GM21360 (cell line): ENCODE results near the gene ZNF124.
"Not testable (repeated sequence)": the region's sequence is repeated elsewhere in the genome, so short reads cannot be mapped to it uniquely, and the experiment has no call there.

Source experiments
- ATAC-seq: cut with Tn5 transposase; IDR thresholded peaks from one replicate; pipeline ENCODE4 v1.9.1; 2021; ENCODE audit warnings: mild to moderate bottlenecking, moderate library complexity; ENCODE audit not compliant: unreplicated experiment

ZNF124 gene

DNA sequence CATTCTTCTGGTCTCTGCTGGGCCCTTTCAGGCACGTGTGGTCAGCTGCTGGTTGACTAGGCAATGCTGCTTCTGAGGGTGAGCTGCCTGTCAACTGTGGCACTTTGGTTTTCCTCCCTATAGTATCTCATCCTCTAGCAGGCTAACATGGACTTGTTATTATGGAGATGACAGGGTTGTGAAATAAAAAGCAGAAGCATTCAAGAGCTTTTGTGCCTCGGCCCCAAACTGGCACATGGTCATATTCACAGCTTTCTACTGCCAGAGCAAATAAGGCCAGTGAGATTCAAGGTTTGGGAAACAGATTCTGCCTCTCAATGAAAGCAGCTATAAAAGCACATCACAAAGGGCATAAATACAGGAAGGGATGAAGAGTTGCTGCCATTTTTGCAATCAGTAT, 1.6 kb upstream of the ZNF124 start:
- ATAC-seq: no peak

DNA sequence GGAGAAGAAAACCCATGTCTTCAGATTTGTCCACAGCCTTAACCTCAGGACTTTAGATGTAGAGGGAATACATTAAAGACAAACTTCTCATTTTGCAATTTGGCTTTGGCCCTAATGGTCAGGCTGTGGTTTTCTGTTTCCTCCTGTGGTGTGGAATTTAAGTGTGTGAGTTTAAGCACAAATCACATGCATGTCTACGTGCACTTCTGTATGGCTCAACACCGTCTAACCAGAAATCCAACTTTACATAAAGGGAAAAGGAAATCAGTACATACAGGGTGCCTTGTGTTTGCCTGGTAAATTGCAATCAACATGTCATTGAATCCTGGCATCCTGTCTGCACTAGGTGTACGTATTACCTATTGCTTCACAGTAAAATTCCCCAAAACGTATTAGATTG, 1.2 kb upstream of the ZNF124 start:
- no peak for ATAC-seq

- peak; percentile 41 for ATAC-seq
Measured at GRCh38 chr1:247171443-247171842, 377 bp downstream of the ZNF124 start.

DNA sequence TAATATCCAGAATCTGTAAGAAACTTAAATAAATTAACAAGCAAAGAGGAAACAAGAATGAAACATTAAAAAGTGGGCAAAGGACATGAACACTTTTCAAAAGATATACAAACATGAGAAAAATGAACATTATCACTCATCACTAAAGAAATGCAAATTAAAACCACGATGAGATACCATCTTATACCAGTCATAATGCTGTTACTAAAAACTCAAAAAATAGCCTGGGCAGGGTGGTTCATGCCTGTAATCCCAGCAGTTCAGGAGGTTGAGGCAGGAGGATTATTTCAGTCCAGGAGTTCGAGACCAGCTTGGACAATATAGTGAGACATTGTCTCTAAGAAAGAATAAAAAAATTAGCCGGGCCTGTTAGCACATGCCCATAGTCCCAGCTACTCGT, 6.1 kb downstream of the ZNF124 start:
- no peak for ATAC-seq

DNA sequence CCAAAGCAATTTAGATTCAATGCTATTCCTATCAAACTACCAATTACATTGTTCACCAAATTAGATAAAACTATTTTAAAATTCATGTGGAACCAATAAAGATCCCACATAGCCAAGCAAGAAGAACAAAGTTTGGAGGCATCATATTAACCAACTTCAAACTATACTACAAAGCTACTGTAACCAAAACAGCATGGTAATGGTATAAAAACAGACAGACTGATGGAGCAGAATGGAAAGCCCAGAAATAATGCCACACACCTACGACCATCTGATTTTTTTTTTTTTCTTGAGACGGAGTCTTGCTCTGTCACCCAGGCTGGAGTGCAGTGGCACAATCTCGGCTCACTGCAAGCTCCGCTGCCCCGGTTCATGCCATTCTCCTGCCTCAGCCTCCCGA, 7.1 kb downstream of the ZNF124 start:
- ATAC-seq: no peak

DNA sequence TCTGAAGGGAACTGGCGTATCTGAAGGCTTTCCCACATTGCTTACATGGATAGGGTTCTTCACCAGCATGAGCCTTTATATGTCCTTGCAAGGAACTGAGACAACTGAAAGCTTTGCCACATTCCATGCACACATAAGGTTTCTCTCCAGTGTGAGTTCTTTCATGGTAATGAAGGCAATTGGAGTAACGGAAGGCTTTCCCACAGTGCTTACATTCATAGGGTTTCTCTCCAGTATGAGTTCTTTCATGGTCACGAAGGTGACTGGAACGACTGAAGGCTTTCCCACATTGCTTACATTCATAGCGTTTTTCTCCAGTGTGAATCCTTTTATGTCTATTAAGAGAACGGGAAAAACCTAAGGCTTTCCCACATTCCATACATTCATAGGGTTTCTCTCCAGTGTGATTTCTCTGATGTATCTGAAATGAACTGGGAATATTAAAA, 15.0 kb downstream of the ZNF124 start:
- ATAC-seq: no peak

DNA sequence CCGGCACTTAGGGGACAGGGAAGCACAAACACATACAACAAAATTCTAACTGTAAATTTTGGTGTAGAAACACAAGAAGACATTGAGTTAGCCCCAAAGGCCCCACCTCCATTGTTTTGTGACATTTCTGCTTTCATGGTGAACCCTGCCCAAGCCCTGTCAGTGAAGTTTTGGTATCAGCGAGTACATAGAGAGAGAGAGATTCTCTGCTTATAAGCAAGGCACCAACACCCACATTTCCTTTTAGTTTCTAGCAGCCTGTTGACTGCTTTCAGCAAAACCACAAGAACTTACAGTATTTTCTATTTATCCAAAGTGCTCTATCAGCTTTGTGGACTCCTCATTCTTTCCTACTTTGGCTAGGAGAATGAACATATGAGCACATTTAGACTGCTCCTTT, 24.0 kb downstream of the ZNF124 start:
- no peak for ATAC-seq

- not testable (repeated sequence) for ATAC-seq
Measured at GRCh38 chr1:247147120-247147519, 24.7 kb downstream of the ZNF124 start.

GRCh38 chr1:247146671-247147070, 25.1 kb downstream of the ZNF124 start:
- no peak for ATAC-seq

DNA sequence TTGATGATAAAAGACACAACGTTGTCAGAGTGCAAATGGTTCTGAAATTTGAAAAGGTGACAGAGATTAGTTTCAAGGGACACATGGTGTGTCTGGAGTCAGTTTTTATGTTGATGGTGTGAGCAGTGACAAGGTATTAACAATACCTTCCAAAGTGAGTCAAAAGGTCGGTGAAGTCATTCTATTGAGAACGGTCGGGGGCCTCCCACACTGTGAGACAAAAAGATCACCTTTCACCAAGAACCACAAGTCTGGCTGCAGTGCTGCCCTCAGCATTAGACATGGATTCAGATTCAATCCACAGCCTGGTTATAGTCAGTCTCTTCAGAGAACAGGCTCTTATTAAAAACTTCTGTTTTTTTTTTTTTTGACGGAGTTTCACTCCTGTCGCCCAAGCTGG, 26.5 kb downstream of the ZNF124 start:
- ATAC-seq: no peak

GRCh38 chr1:247139557-247139956, 32.3 kb downstream of the ZNF124 start:
- not testable (repeated sequence) for ATAC-seq

- no peak for ATAC-seq
Measured at GRCh38 chr1:247131236-247131635, 40.6 kb downstream of the ZNF124 start.

DNA sequence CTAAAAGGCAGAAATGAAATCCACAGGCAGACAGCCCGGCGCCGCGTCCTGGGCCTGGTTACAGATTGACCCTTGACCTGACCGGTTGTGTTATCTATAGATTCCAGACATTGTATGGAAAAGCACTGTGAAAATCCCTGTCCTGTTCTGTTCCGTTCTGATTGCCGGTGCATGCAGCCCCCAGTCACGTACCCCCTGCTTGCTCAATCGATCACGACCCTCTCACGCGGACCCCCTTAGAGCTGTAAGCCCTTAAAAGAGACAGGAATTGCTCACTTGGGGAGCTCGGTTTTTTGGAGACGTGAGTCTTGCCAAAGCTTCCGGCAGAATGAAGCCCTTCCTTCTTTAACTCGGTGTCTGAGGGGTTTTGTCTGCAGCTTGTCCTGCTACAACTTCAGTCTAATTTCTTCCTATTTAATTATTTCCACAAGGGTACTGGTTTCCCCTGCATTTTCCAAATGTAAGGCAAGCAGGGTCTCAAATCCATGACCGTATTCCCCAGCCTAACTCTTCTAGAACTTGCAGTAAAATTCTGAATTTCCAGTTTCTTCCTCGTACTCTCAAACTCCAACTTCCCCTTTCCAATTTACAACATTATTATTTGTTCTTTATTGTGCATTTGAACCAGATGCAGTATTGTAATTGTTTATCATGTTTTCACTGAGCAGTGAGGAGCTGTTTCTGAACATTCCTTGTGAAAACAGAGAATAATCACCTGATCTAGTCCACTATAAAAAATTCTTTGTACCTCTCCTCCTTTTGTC, 44.1 kb downstream of the ZNF124 start:
- ATAC-seq: not testable (repeated sequence)

DNA sequence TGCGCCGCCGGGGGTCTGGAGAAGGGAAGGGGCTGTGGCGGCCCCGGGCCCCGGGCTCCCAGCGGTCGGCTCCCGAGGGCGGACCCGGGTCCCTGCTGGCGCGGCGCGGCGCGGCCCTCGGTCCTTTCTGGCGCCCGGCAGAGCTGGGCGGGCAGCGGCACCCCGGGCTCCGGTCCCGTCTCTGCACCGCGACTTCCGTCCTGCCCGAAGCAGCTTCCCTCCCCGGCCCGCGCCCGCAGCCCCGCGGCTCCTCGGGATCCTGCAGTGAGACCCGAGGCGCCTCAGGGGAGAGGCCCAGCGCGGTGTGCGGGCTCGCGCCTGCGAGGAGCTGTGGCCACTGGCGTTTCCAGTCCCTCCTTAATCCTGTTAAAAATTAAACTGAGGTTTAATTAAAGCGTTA, 45.2 kb downstream of the ZNF124 start:
- ATAC-seq: peak; percentile 50

DNA sequence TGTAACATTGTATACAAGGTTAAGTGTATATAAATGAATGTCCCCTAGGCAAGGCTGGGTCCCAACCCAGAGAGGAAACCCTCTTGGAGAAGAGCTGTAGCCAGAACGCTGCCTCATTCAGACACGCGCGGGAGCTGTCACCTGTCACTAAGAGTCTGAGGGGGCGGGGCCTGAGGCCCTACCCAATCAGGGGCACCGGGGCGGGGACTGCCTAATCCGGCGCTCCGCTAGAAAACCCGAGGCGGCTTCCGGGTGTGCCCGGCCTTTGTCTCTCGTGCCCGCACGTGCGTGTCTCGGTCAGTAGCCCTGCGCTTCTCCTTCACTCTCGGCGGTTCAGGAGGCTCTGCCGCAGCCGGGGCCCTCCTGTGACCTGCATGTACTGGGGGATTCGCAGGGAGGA, 45.7 kb downstream of the ZNF124 start:
- ATAC-seq: peak; percentile 100

DNA sequence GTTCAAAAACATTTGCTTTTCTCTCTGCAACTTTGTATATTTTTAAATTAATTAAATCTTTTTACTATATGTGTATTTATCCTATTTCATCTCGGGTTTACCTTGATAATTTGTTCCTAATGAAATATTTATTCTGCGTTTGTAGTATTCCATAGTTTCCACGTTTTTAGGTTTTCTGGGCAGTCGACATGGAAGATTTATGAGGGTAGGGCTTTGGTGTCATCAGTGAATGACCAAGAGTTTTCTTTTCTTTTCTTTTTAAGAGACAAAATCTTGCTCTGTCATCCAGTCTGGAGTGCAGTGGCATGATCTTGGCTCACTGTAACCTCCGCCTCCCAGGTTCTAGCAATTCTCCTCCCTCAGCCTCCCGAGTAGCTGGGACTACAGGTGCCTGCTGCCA, 50.4 kb downstream of the ZNF124 start:
- no peak for ATAC-seq

- ATAC-seq: not testable (repeated sequence)
Measured at GRCh38 chr1:247120408-247120668, 51.5 kb downstream of the ZNF124 start.

GRCh38 chr1:247119600-247120407, 52.0 kb downstream of the ZNF124 start:
- no peak for ATAC-seq

GRCh38 chr1:247118946-247119446, 52.8 kb downstream of the ZNF124 start:
- no peak for ATAC-seq

DNA sequence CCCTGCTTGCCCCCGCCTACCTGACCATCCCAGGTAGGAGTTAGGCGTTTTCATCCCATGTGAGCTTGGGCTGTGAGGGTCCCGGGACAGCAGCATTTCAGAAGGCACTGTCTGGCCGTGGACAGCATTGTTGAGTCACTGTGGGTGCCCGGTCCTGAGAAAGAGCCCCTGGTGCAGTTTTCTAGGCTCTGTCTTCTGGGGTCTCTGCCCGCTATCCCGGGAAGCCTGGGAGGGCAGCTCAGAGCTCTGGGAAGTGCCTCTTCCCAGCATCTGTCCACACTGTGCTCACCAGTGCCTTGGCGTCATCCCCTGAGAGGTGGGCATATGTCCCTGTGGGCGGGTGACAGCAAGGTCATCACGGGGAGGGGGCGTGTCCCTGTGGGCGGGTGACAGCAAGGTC, 56.3 kb downstream of the ZNF124 start:
- ATAC-seq: no peak

GRCh38 chr1:247115141-247115510, 56.7 kb downstream of the ZNF124 start:
- no peak for ATAC-seq
